ENCODE measurements around the gene PPM1K. TPM values are rescaled to one million over a fixed set of nuclear protein-coding genes. Genes with fewer than 3 reads are reported as not detected.
A peak's percentile ranks its signal among the peaks of the same experiment; 100 is the strongest.

PPM1K gene
- total and polyA plus RNA-seq, 2 donors (not counting 3 experiments of a cell fraction or from before 2014, with no cell fraction given): 4.0 to 8.6 TPM

GRCh38 chr4:88230461-88230891 lies 53.9 kb downstream of the PPM1K start:
- Histone ChIP-seq H3K4me3 (replicated peaks in 1 of 3; ENCODE audit: insufficient read depth in 1 of 3, low read depth in 1 of 3, low read length in 3 of 3) (no peak overlapping the region), H3K4me1 (ENCODE audit: control insufficient read depth, extremely low read depth, insufficient read depth, low read length) (peaks cover 23% of the 10 kb centered on the region), H4K20me1 (replicated peaks; ENCODE audit: control insufficient read depth, extremely low read depth, insufficient read depth, low read length) (no peaks in the 10 kb centered on the region), H3K27me3 (ENCODE audit: control insufficient read depth in 2 of 2, insufficient read depth in 2 of 2, low read length in 2 of 2) (no peaks in the 10 kb centered on the region), H3K4me2 (ENCODE audit: insufficient read depth, low read length) (peak overlapping the region; percentile 98), H3K36me3 (ENCODE audit: control insufficient read depth in 2 of 2, extremely low read depth in 1 of 2, insufficient read depth in 2 of 2, low read length in 2 of 2) (no peaks in the 10 kb centered on the region), H3K9ac (replicated peaks; ENCODE audit: extremely low read depth, insufficient read depth, low read length) (peak overlapping the region; percentile 85), H3K79me2 (ENCODE audit: control insufficient read depth, insufficient read depth, low read length) (no peaks in the 10 kb centered on the region), H3K27ac (ENCODE audit: insufficient read depth, low read depth, low read length) (peak overlapping the region; percentile 89), H3K9me3 (replicated peaks; ENCODE audit: control insufficient read depth, insufficient read depth, low read length) (no peaks in the 10 kb centered on the region), H3K9me1 (replicated peaks; ENCODE audit: control insufficient read depth, extremely low read depth, insufficient read depth, low read length) (no peaks in the 10 kb centered on the region), H2AFZ (ENCODE audit: low read depth, low read length) (peak overlapping the region; percentile 100)
- FAIRE-seq: no peak
- CTCF ChIA-PET: interaction anchor here (1.5 to 1.6 kb wide), 2 partner anchors 11 to 285 kb away, joined by 5 to 10 read pairs; no protein-coding TSS in a partner anchor
- no TSS peak for BruUV-seq (replicated peaks)
- TF ChIP-seq CTCF (IDR thresholded peaks at IDR 0.05; ENCODE audit: extremely low read depth in 1 of 2, insufficient read depth in 1 of 2, low read depth in 1 of 2, low read length in 2 of 2) (no peak), EZH2 (IDR thresholded peaks at IDR 0.05; ENCODE audit: borderline replicate concordance, low read depth, low read length, severe bottlenecking) (no peak), JUN (IDR thresholded peaks at IDR 0.05; ENCODE audit: borderline replicate concordance, insufficient read depth, insufficient read length, low read depth) (no peak)
- intact Hi-C loops (cut with micrococcal nuclease) (no loop called here), dilution Hi-C loops (cut with MboI; ENCODE audit: extremely low pct_ligation_motif_present, low sequenced_read_pairs) (no loop called here)
- no peak for DNase-seq (ENCODE audit: low read depth, low spot score)
- POLR2A ChIA-PET: no interaction called here

GRCh38 chr4:88227734-88228133 lies 56.6 kb downstream of the PPM1K start:
- Histone ChIP-seq H4K20me1 (replicated peaks; ENCODE audit: control insufficient read depth, extremely low read depth, insufficient read depth, low read length) (no peaks in the 10 kb centered on the region), H3K9me1 (replicated peaks; ENCODE audit: control insufficient read depth, extremely low read depth, insufficient read depth, low read length) (no peaks in the 10 kb centered on the region), H3K4me1 (ENCODE audit: control insufficient read depth, extremely low read depth, insufficient read depth, low read length) (peaks cover 32% of the 10 kb centered on the region), H3K36me3 (ENCODE audit: control insufficient read depth in 2 of 2, extremely low read depth in 1 of 2, insufficient read depth in 2 of 2, low read length in 2 of 2) (no peaks in the 10 kb centered on the region), H3K27me3 (ENCODE audit: control insufficient read depth in 2 of 2, insufficient read depth in 2 of 2, low read length in 2 of 2) (no peaks in the 10 kb centered on the region), H3K79me2 (ENCODE audit: control insufficient read depth, insufficient read depth, low read length) (no peaks in the 10 kb centered on the region), H2AFZ (ENCODE audit: low read depth, low read length) (no peak overlapping the region), H3K27ac (ENCODE audit: insufficient read depth, low read depth, low read length) (no peak overlapping the region), H3K9me3 (replicated peaks; ENCODE audit: control insufficient read depth, insufficient read depth, low read length) (no peaks in the 10 kb centered on the region), H3K9ac (replicated peaks; ENCODE audit: extremely low read depth, insufficient read depth, low read length) (no peak overlapping the region), H3K4me2 (ENCODE audit: insufficient read depth, low read length) (no peak overlapping the region), H3K4me3 (replicated peaks in 1 of 3; ENCODE audit: insufficient read depth in 1 of 3, low read depth in 1 of 3, low read length in 3 of 3) (no peak overlapping the region)
- DNase-seq (ENCODE audit: low read depth, low spot score) (peak; percentile 61), FAIRE-seq (no peak)
- BruUV-seq (replicated peaks): no TSS peak
- TF ChIP-seq EZH2 (IDR thresholded peaks at IDR 0.05; ENCODE audit: borderline replicate concordance, low read depth, low read length, severe bottlenecking): no peak
- no peak for TF ChIP-seq GATA2 (IDR thresholded peaks at IDR 0.05; ENCODE audit: insufficient read depth, insufficient read length, low read depth, low read length)
- no peak for TF ChIP-seq FOS (IDR thresholded peaks at IDR 0.05; ENCODE audit: borderline replicate concordance, insufficient read depth, low read length)
- no peak for TF ChIP-seq POLR2A (IDR thresholded peaks at IDR 0.05; ENCODE audit: low read depth, low read length)
- no peak for TF ChIP-seq MAX (IDR thresholded peaks at IDR 0.05; ENCODE audit: insufficient read depth, insufficient read length)
- no peak for TF ChIP-seq CTCF (IDR thresholded peaks at IDR 0.05; ENCODE audit: extremely low read depth in 1 of 2, insufficient read depth in 1 of 2, low read depth in 1 of 2, low read length in 2 of 2)
- no peak for TF ChIP-seq JUN (IDR thresholded peaks at IDR 0.05; ENCODE audit: borderline replicate concordance, insufficient read depth, insufficient read length, low read depth)
- TF ChIP-seq MYC (IDR thresholded peaks at IDR 0.05; ENCODE audit: low read depth, low read length): no peak
- TF ChIP-seq POLR2AphosphoS5 (IDR thresholded peaks at IDR 0.05; ENCODE audit: insufficient read depth, low read depth, low read length): no peak
- dilution Hi-C loops (cut with MboI; ENCODE audit: extremely low pct_ligation_motif_present, low sequenced_read_pairs) (no loop called here), intact Hi-C loops (cut with micrococcal nuclease) (no loop called here)
- ChIA-PET CTCF (interaction anchor here (0.9 to 3.1 kb wide), 3 partner anchors 9 to 288 kb away, joined by 3 to 27 read pairs (median 5); no protein-coding TSS in a partner anchor), POLR2A (no interaction called here)
